HG03025 (cell line): ENCODE measurements around the gene FMO3.

ENCODE experiments used
- ATAC-seq: cut with Tn5 transposase; IDR thresholded peaks from one replicate; pipeline ENCODE4 v1.9.1; 2021; ENCODE audit warnings: mild to moderate bottlenecking, moderate library complexity; ENCODE audit not compliant: unreplicated experiment, low FRiP score

FMO3 gene

GRCh38 chr1:171090604-171091003, at the start of gene FMO3:
TSS of gene FMO3 (plus strand) at chr1:171090905. CDS start at chr1:171092659, 1,754 bp downstream.
- ATAC-seq: no peak

- no peak for ATAC-seq
Measured at GRCh38 chr1:171048014-171048413, 42.7 kb upstream of the FMO3 start.

- ATAC-seq: no peak
Measured at GRCh38 chr1:171052977-171053376, 37.7 kb upstream of the FMO3 start.

- ATAC-seq: no peak
Measured at GRCh38 chr1:171055966-171056643, 34.6 kb upstream of the FMO3 start.

GRCh38 chr1:171061425-171062143, 29.1 kb upstream of the FMO3 start:
- no peak for ATAC-seq

GRCh38 chr1:171062902-171063301, 27.8 kb upstream of the FMO3 start:
- no peak for ATAC-seq

GRCh38 chr1:171075041-171075440, 15.7 kb upstream of the FMO3 start:
- no peak for ATAC-seq

GRCh38 chr1:171081314-171081753, 9.4 kb upstream of the FMO3 start:
- ATAC-seq: no peak

GRCh38 chr1:171081763-171082201, 8.9 kb upstream of the FMO3 start:
- ATAC-seq: no peak

GRCh38 chr1:171082606-171083005, 8.1 kb upstream of the FMO3 start:
- no peak for ATAC-seq

GRCh38 chr1:171083222-171083621, 7.5 kb upstream of the FMO3 start:
- ATAC-seq: no peak

GRCh38 chr1:171084091-171084490, 6.6 kb upstream of the FMO3 start:
- no peak for ATAC-seq

GRCh38 chr1:171084870-171085269, 5.8 kb upstream of the FMO3 start:
- ATAC-seq: no peak

GRCh38 chr1:171087896-171088295, 2.8 kb upstream of the FMO3 start:
- ATAC-seq: no peak

GRCh38 chr1:171103862-171104261, 13.2 kb downstream of the FMO3 start:
- ATAC-seq: no peak

GRCh38 chr1:171107262-171107940, 16.7 kb downstream of the FMO3 start:
- no peak for ATAC-seq

GRCh38 chr1:171107969-171108368, 17.3 kb downstream of the FMO3 start:
- no peak for ATAC-seq

GRCh38 chr1:171109966-171110365, 19.3 kb downstream of the FMO3 start:
- no peak for ATAC-seq

GRCh38 chr1:171110621-171111326, 20.1 kb downstream of the FMO3 start:
- ATAC-seq: no peak

GRCh38 chr1:171112119-171112518, 21.4 kb downstream of the FMO3 start:
- no peak for ATAC-seq

GRCh38 chr1:171113382-171113781, 22.7 kb downstream of the FMO3 start:
- no peak for ATAC-seq
